CD14-positive monocyte (primary cell): ENCODE results near the gene RSRC1. TPM values are rescaled to one million over a fixed set of nuclear protein-coding genes. Genes with fewer than 3 reads are reported as not detected.

Source experiments
- DNase-seq, 3 donors: peaks; one replicate each; pipeline ENCODE4 v3.0.0-alpha.2; 2011 to 2022
- H2AFZ ChIP-seq: 2 replicates; pipeline ENCODE4 v1.6.0; 2012; ENCODE audit warnings: mild to moderate bottlenecking, low read depth, low read length, inconsistent platforms; ENCODE audit not compliant: insufficient read depth, poor library complexity, severe bottlenecking
- H3K27ac ChIP-seq, 2 donors: 1 replicate in 1 of 2; 2 replicates in 1 of 2; pipeline ENCODE4 v1.5.1; 2012 to 2013; ENCODE audit warnings: low read length in 2 of 2, control low read depth in 1 of 2, inconsistent platforms in 1 of 2, low read depth in 1 of 2, mild to moderate bottlenecking in 1 of 2
- H3K27me3 ChIP-seq, 2 donors: one replicate each; pipeline versions ENCODE4 v1.6.0 to v1.6.1; 2011 to 2013; ENCODE audit warnings: low read length in 2 of 2; ENCODE audit not compliant: control insufficient read depth in 2 of 2, insufficient read depth in 2 of 2
- H3K36me3 ChIP-seq, 2 donors: replicated peaks in 1 of 2; 1 replicate in 1 of 2; 2 replicates in 1 of 2; pipeline versions ENCODE4 v1.5.1 to v1.6.1; 2012 to 2013; ENCODE audit warnings: low read length in 2 of 2, control low read depth in 1 of 2, inconsistent platforms in 1 of 2, mild to moderate bottlenecking in 1 of 2; ENCODE audit not compliant: insufficient read depth in 2 of 2, control insufficient read depth in 1 of 2
- H3K4me1 ChIP-seq, 2 donors: 1 replicate in 1 of 2; 2 replicates in 1 of 2; pipeline versions ENCODE4 v1.5.1 to v1.6.1; 2012 to 2013; ENCODE audit warnings: low read length in 2 of 2, control low read depth in 1 of 2, inconsistent platforms in 1 of 2, mild to moderate bottlenecking in 1 of 2, moderate library complexity in 1 of 2; ENCODE audit not compliant: insufficient read depth in 2 of 2, control insufficient read depth in 1 of 2
- H3K4me2 ChIP-seq: replicated peaks from 2 replicates; pipeline ENCODE3; 2012; ENCODE audit warnings: low read length, moderate library complexity, mild to moderate bottlenecking; ENCODE audit not compliant: poor library complexity, severe bottlenecking; ENCODE audit errors: extremely low read depth
- H3K4me3 ChIP-seq, 3 experiments: fragments of 200-600 bp in 1 of 3; sonication (generic) in 1 of 3; replicated peaks in 1 of 3; 1 replicate in 2 of 3; 2 replicates in 1 of 3; pipeline ENCODE4 v1.5.1; 2011 to 2013; ENCODE audit warnings: low read length in 3 of 3, mild to moderate bottlenecking in 3 of 3, control low read depth in 2 of 3, low read depth in 2 of 3, inconsistent platforms in 1 of 3, moderate library complexity in 1 of 3
- H3K79me2 ChIP-seq: 2 replicates; pipeline ENCODE4 v1.6.0; 2012; ENCODE audit warnings: mild to moderate bottlenecking, control low read depth, inconsistent platforms, low read length, moderate library complexity; ENCODE audit not compliant: insufficient read depth
- H3K9ac ChIP-seq: 2 replicates; pipeline ENCODE4 v1.6.0; 2017; ENCODE audit warnings: low read length, mild to moderate bottlenecking; ENCODE audit not compliant: insufficient read depth, poor library complexity, severe bottlenecking
- H3K9me3 ChIP-seq, 2 donors: replicated peaks in 1 of 2; 1 replicate in 1 of 2; 2 replicates in 1 of 2; pipeline versions ENCODE4 v1.5.1 to v1.6.1; 2012 to 2013; ENCODE audit warnings: low read length in 2 of 2, control low read depth in 1 of 2; ENCODE audit not compliant: control insufficient read depth in 1 of 2, insufficient read depth in 1 of 2
- H4K20me1 ChIP-seq: 2 replicates; pipeline ENCODE4 v1.6.0; 2012; ENCODE audit warnings: mild to moderate bottlenecking, low read length, control low read depth, moderate library complexity; ENCODE audit not compliant: insufficient read depth
- H3K27ac Mint-ChIP-seq, 7 donors: one replicate each; pipeline ENCODE4 v1.8.0; 2020; ENCODE audit warnings: mild to moderate bottlenecking in 7 of 7, mixed read lengths in 7 of 7, moderate library complexity in 6 of 7, inconsistent platforms in 2 of 7
- H3K27me3 Mint-ChIP-seq, 3 donors: one replicate each; pipeline ENCODE4 v1.8.0; 2021 to 2022; ENCODE audit warnings: low read depth in 3 of 3, mild to moderate bottlenecking in 3 of 3, mixed read lengths in 3 of 3, moderate library complexity in 3 of 3, inconsistent platforms in 1 of 3
- H3K36me3 Mint-ChIP-seq, 2 donors: one replicate each; pipeline ENCODE4 v1.8.0; 2020; ENCODE audit warnings: mixed read lengths in 2 of 2, inconsistent platforms in 1 of 2, mild to moderate bottlenecking in 1 of 2
- H3K4me1 Mint-ChIP-seq: one replicate; pipeline ENCODE4 v1.8.0; 2020; ENCODE audit warnings: mild to moderate bottlenecking, mixed read lengths
- H3K4me3 Mint-ChIP-seq, 2 donors: one replicate each; pipeline ENCODE4 v1.8.0; 2020; ENCODE audit warnings: mild to moderate bottlenecking in 2 of 2, mixed read lengths in 2 of 2, moderate library complexity in 1 of 2
- H3K9me3 Mint-ChIP-seq, 7 donors: one replicate each; pipeline ENCODE4 v1.8.0; 2020 to 2022; ENCODE audit warnings: mixed read lengths in 7 of 7, mild to moderate bottlenecking in 6 of 7, moderate library complexity in 6 of 7, inconsistent platforms in 2 of 7
- CTCF ChIP-seq: fragments of 200-600 bp; IDR thresholded peaks from one replicate; pipeline ENCODE4 v1.8.0; 2022; ENCODE audit warnings: antibody characterized with exemption, mild to moderate bottlenecking
- WGBS: methylation state at CpG from one replicate; pipeline ENCODE4 v1.1.5; 2013; ENCODE audit warnings: missing lambda C conversion rate; ENCODE audit not compliant: insufficient coverage; 5-methylcytosine and 5-hydroxymethylcytosine counted together
- intact Hi-C, 2 donors: fragments of 100-400 bp; cut with micrococcal nuclease; formaldehyde crosslinking; loops; one replicate each; pipeline versions ENCODE4 v1.15.0 to v1.15.1; 2023
- polyA plus RNA-seq, 3 donors: library from polyadenylated mRNA; depleted of rRNA in 1 of 3; unstranded in 2 of 3; stranded (reverse) in 1 of 3; fragments of 300-500 nt in 2 of 3; fragments of >200 nt in 1 of 3; fragmentation: Illumina TruSeq in 2 of 3; gene quantifications; 1 replicate in 2 of 3; 2 replicates in 1 of 3; pipeline ENCODE4 v1.2.3, GENCODE V29; 2012 to 2021

RSRC1 gene
- polyA plus RNA-seq, 3 donors: 6.6 to 31.7 (median 15.1) TPM

- H3K9ac ChIP-seq: no peak overlapping the region
- no peak overlapping the region for H2AFZ ChIP-seq
- H3K27ac ChIP-seq: no peak overlapping the region
- H3K79me2 ChIP-seq: no peaks in the 10 kb centered on the region
- no peaks in the 10 kb centered on the region for H4K20me1 ChIP-seq
- H3K27me3 Mint-ChIP-seq: peaks cover 35 to 43% (median 39%) of the 10 kb centered on the region in 3 donors
- peaks cover 36 to 67% of the 10 kb centered on the region in 2 donors for H3K27me3 ChIP-seq
- no peak for TF ChIP-seq CTCF
- H3K4me1 Mint-ChIP-seq: no peaks in the 10 kb centered on the region
- H3K4me1 ChIP-seq: no peaks in the 10 kb centered on the region
- no peak overlapping the region for H3K4me3 Mint-ChIP-seq
- no peak for DNase-seq
- H3K36me3 ChIP-seq: no peaks in the 10 kb centered on the region
- no peaks in the 10 kb centered on the region for H3K36me3 Mint-ChIP-seq
- no peak overlapping the region for H3K4me2 ChIP-seq
- intact Hi-C loops: no loop called here
- H3K27ac Mint-ChIP-seq: no peak overlapping the region
- peaks cover 0 to 6% (median 3%) of the 10 kb centered on the region in 7 donors for H3K9me3 Mint-ChIP-seq
- H3K9me3 ChIP-seq: no peaks in the 10 kb centered on the region
- H3K4me3 ChIP-seq: no peak overlapping the region
These were observed 24.5 kb upstream of the RSRC1 start for GRCh38 chr3:158085358-158085757.

GRCh38 chr3:158085931-158086330, 24.0 kb upstream of the RSRC1 start:
- no peak for TF ChIP-seq CTCF
- DNase-seq: no peak
- H3K27me3 ChIP-seq: peaks cover 40 to 73% of the 10 kb centered on the region in 2 donors

More at GRCh38 chr3:158085931-158086330, 24.0 kb upstream of the RSRC1 start:
- Histone ChIP-seq H3K79me2 (no peaks in the 10 kb centered on the region), H2AFZ (no peak overlapping the region), H3K4me3 (no peak overlapping the region), H4K20me1 (no peaks in the 10 kb centered on the region), H3K36me3 (no peaks in the 10 kb centered on the region), H3K4me2 (no peak overlapping the region), H3K4me1 (no peaks in the 10 kb centered on the region), H3K27ac (no peak overlapping the region), H3K9me3 (no peaks in the 10 kb centered on the region), H3K9ac (no peak overlapping the region)
- Mint-ChIP-seq H3K4me1 (no peaks in the 10 kb centered on the region), H3K27ac (no peak overlapping the region), H3K9me3 (peaks cover 0 to 6% (median 3%) of the 10 kb centered on the region in 7 donors), H3K4me3 (no peak overlapping the region), H3K27me3 (peaks cover 40 to 47% (median 42%) of the 10 kb centered on the region in 3 donors), H3K36me3 (no peaks in the 10 kb centered on the region)
- WGBS: 78% methylated on average over 1 of the region's 1 CpG
- intact Hi-C loops: no loop called here
